Measurements from ENCODE around the gene ZP3.

ZP3 gene

GRCh38 chr7:76428149-76428823 lies 3.5 kb downstream of the ZP3 start:
- ATAC-seq (ENCODE audit: low read depth) (peak; percentile 45), DNase-seq (ENCODE audit: low spot score) (no peak)
- Histone ChIP-seq H3K4me1 (ENCODE audit: insufficient read depth, poor library complexity, severe bottlenecking) (peaks cover 17% of the 10 kb centered on the region), H3K27me3 (ENCODE audit: insufficient read depth, poor library complexity, severe bottlenecking) (no peaks in the 10 kb centered on the region), H3K9me3 (ENCODE audit: severe bottlenecking) (no peaks in the 10 kb centered on the region), H3K36me3 (ENCODE audit: low read depth) (no peaks in the 10 kb centered on the region), H3K27ac (ENCODE audit: poor library complexity, severe bottlenecking) (peak overlapping the region; percentile 20), H3K4me3 (ENCODE audit: severe bottlenecking) (no peak overlapping the region)
- TF ChIP-seq CTCF (IDR thresholded peaks at IDR 0.05; ENCODE audit: poor library complexity, severe bottlenecking) = no peak

GRCh38 chr7:76428868-76429805 lies 4.4 kb downstream of the ZP3 start:
- H3K4me3 ChIP-seq (ENCODE audit: severe bottlenecking) = no peak overlapping the region
- no peaks in the 10 kb centered on the region for H3K9me3 ChIP-seq (ENCODE audit: severe bottlenecking)
- DNase-seq (ENCODE audit: low spot score) (peak; percentile 69), ATAC-seq (ENCODE audit: low read depth) (peak; percentile 29; the same call in 1 of the 3 replicates)
- peak overlapping the region; percentile 20 for H3K27ac ChIP-seq (ENCODE audit: poor library complexity, severe bottlenecking)
- no peaks in the 10 kb centered on the region for H3K27me3 ChIP-seq (ENCODE audit: insufficient read depth, poor library complexity, severe bottlenecking)
- no peaks in the 10 kb centered on the region for H3K36me3 ChIP-seq (ENCODE audit: low read depth)
- peaks cover 12% of the 10 kb centered on the region for H3K4me1 ChIP-seq (ENCODE audit: insufficient read depth, poor library complexity, severe bottlenecking)
- no peak for TF ChIP-seq CTCF (IDR thresholded peaks at IDR 0.05; ENCODE audit: poor library complexity, severe bottlenecking)

GRCh38 chr7:76430211-76430610 lies 5.5 kb downstream of the ZP3 start:
- Histone ChIP-seq H3K4me1 (ENCODE audit: insufficient read depth, poor library complexity, severe bottlenecking) (peaks cover 9% of the 10 kb centered on the region), H3K9me3 (ENCODE audit: severe bottlenecking) (no peaks in the 10 kb centered on the region), H3K27ac (ENCODE audit: poor library complexity, severe bottlenecking) (no peak overlapping the region), H3K4me3 (ENCODE audit: severe bottlenecking) (no peak overlapping the region), H3K36me3 (ENCODE audit: low read depth) (no peaks in the 10 kb centered on the region), H3K27me3 (ENCODE audit: insufficient read depth, poor library complexity, severe bottlenecking) (no peaks in the 10 kb centered on the region)
- ATAC-seq (ENCODE audit: low read depth) = no peak
- TF ChIP-seq CTCF (IDR thresholded peaks at IDR 0.05; ENCODE audit: poor library complexity, severe bottlenecking) = no peak
- DNase-seq (ENCODE audit: low spot score) = no peak

- no peak for ATAC-seq (ENCODE audit: low read depth)
- Histone ChIP-seq H3K4me3 (ENCODE audit: severe bottlenecking) (no peak overlapping the region), H3K4me1 (ENCODE audit: insufficient read depth, poor library complexity, severe bottlenecking) (peaks cover 9% of the 10 kb centered on the region), H3K27me3 (ENCODE audit: insufficient read depth, poor library complexity, severe bottlenecking) (no peaks in the 10 kb centered on the region), H3K27ac (ENCODE audit: poor library complexity, severe bottlenecking) (no peak overlapping the region), H3K36me3 (ENCODE audit: low read depth) (no peaks in the 10 kb centered on the region), H3K9me3 (ENCODE audit: severe bottlenecking) (no peaks in the 10 kb centered on the region)
- DNase-seq (ENCODE audit: low spot score) = no peak
- no peak for TF ChIP-seq CTCF (IDR thresholded peaks at IDR 0.05; ENCODE audit: poor library complexity, severe bottlenecking)
Measured at GRCh38 chr7:76430836-76431235, 6.1 kb downstream of the ZP3 start.
